Activated T-helper 1 cell treated with anti-CD3 and anti-CD28 coated beads, Interleukin-12 subunit alpha, Interleukin-12 subunit beta, Interleukin-2, Interleukin-4 antibody, amounts not matched to agents 30 ng/mL and 10 ng/mL and 1 ng/mL, durations not matched to agents 14 hours and 24 hours and 36 hours (primary cell): ENCODE results near the gene ZNF627. TPM values are rescaled to one million over a fixed set of nuclear protein-coding genes. Genes with fewer than 3 reads are reported as not detected.

Experiments used
- DNase-seq: peaks from one replicate; pipeline ENCODE4 v3.0.0; 2021; ENCODE audit warnings: low spot score
- H3K27ac Mint-ChIP-seq: one replicate; pipeline ENCODE4 v1.8.0; 2021; ENCODE audit warnings: mild to moderate bottlenecking, mixed read lengths
- H3K27me3 Mint-ChIP-seq: one replicate; pipeline ENCODE4 v1.8.0; 2022; ENCODE audit warnings: mild to moderate bottlenecking, moderate library complexity, mixed read lengths; ENCODE audit not compliant: insufficient read depth
- H3K36me3 Mint-ChIP-seq: one replicate; pipeline ENCODE4 v1.8.0; 2021; ENCODE audit warnings: low read depth, mixed read lengths
- H3K4me1 Mint-ChIP-seq: one replicate; pipeline ENCODE4 v1.8.0; 2021; ENCODE audit warnings: low read depth, mixed read lengths
- H3K4me3 Mint-ChIP-seq: one replicate; pipeline ENCODE4 v1.8.0; 2021; ENCODE audit warnings: mild to moderate bottlenecking, moderate library complexity, mixed read lengths
- H3K9me3 Mint-ChIP-seq: one replicate; pipeline ENCODE4 v1.8.0; 2021; ENCODE audit warnings: mixed read lengths
- intact Hi-C: fragments of 100-400 bp; cut with micrococcal nuclease; formaldehyde crosslinking; loops from one replicate; pipeline ENCODE4 v1.15.1; 2024
- total RNA-seq: library from RNA; stranded (reverse); gene quantifications from 2 replicates; pipeline ENCODE4 v1.2.3, GENCODE V29; 2022

Gene ZNF627
- total RNA-seq, 1 donor from 2014 or later: 5.2 TPM

GRCh38 chr19:11649941-11650340 is 52.7 kb downstream of the ZNF627 start:
- intact Hi-C loops: no loop called here
- peaks cover 19% of the 10 kb centered on the region for H3K36me3 Mint-ChIP-seq
- no peaks in the 10 kb centered on the region for H3K27me3 Mint-ChIP-seq
- no peak for DNase-seq
- H3K4me3 Mint-ChIP-seq: no peak overlapping the region
- no peaks in the 10 kb centered on the region for H3K4me1 Mint-ChIP-seq
- peaks cover 61% of the 10 kb centered on the region for H3K9me3 Mint-ChIP-seq
- no peak overlapping the region for H3K27ac Mint-ChIP-seq

GRCh38 chr19:11651062-11651461 is 53.8 kb downstream of the ZNF627 start:
- Mint-ChIP-seq H3K9me3 (peaks cover 65% of the 10 kb centered on the region), H3K27me3 (no peaks in the 10 kb centered on the region), H3K4me3 (no peak overlapping the region), H3K27ac (no peak overlapping the region), H3K36me3 (peaks cover 19% of the 10 kb centered on the region), H3K4me1 (no peaks in the 10 kb centered on the region)
- DNase-seq: no peak
- intact Hi-C loops: no loop called here

GRCh38 chr19:11652056-11652455 is 54.8 kb downstream of the ZNF627 start:
- Mint-ChIP-seq H3K9me3 (peaks cover 70% of the 10 kb centered on the region), H3K4me1 (no peaks in the 10 kb centered on the region), H3K27ac (no peak overlapping the region), H3K36me3 (peaks cover 18% of the 10 kb centered on the region), H3K27me3 (no peaks in the 10 kb centered on the region), H3K4me3 (no peak overlapping the region)
- intact Hi-C loops: no loop called here
- DNase-seq: no peak

- Mint-ChIP-seq H3K4me3 (no peak overlapping the region), H3K27ac (no peak overlapping the region), H3K4me1 (no peaks in the 10 kb centered on the region), H3K27me3 (no peaks in the 10 kb centered on the region), H3K36me3 (peaks cover 18% of the 10 kb centered on the region), H3K9me3 (peaks cover 70% of the 10 kb centered on the region)
- no peak for DNase-seq
- intact Hi-C loops: no loop called here
These were observed 55.2 kb downstream of the ZNF627 start for GRCh38 chr19:11652492-11652891.

- H3K36me3 Mint-ChIP-seq: peaks cover 13% of the 10 kb centered on the region
- peaks cover 44% of the 10 kb centered on the region for H3K9me3 Mint-ChIP-seq
- H3K27ac Mint-ChIP-seq: no peak overlapping the region
- intact Hi-C loops: no loop called here
- DNase-seq: no peak
- H3K27me3 Mint-ChIP-seq: no peaks in the 10 kb centered on the region
- H3K4me3 Mint-ChIP-seq: no peak overlapping the region
- no peaks in the 10 kb centered on the region for H3K4me1 Mint-ChIP-seq
These were observed 59.3 kb downstream of the ZNF627 start for GRCh38 chr19:11656535-11656934.

GRCh38 chr19:11657307-11657706 is 60.0 kb downstream of the ZNF627 start:
- Mint-ChIP-seq H3K9me3 (peaks cover 40% of the 10 kb centered on the region), H3K4me3 (no peak overlapping the region), H3K27me3 (no peaks in the 10 kb centered on the region), H3K27ac (no peak overlapping the region), H3K4me1 (no peaks in the 10 kb centered on the region), H3K36me3 (peaks cover 5% of the 10 kb centered on the region)
- intact Hi-C loops: no loop called here
- DNase-seq: no peak

GRCh38 chr19:11658970-11659369 is 61.7 kb downstream of the ZNF627 start:
- Mint-ChIP-seq H3K27me3 (no peaks in the 10 kb centered on the region), H3K4me3 (no peak overlapping the region), H3K36me3 (no peaks in the 10 kb centered on the region), H3K4me1 (no peaks in the 10 kb centered on the region), H3K9me3 (peaks cover 38% of the 10 kb centered on the region), H3K27ac (no peak overlapping the region)
- DNase-seq: no peak
- intact Hi-C loops: no loop called here

- Mint-ChIP-seq H3K27me3 (no peaks in the 10 kb centered on the region), H3K27ac (no peak overlapping the region), H3K4me3 (no peak overlapping the region), H3K36me3 (no peaks in the 10 kb centered on the region), H3K4me1 (no peaks in the 10 kb centered on the region), H3K9me3 (peaks cover 38% of the 10 kb centered on the region)
- DNase-seq: no peak
- intact Hi-C loops: no loop called here
These were observed 62.3 kb downstream of the ZNF627 start for GRCh38 chr19:11659612-11660011.

GRCh38 chr19:11662278-11662677 is 65.0 kb downstream of the ZNF627 start:
- H3K9me3 Mint-ChIP-seq: peaks cover 24% of the 10 kb centered on the region
- no peak overlapping the region for H3K27ac Mint-ChIP-seq
- intact Hi-C loops: no loop called here
- H3K4me3 Mint-ChIP-seq: no peak overlapping the region
- DNase-seq: no peak
- no peaks in the 10 kb centered on the region for H3K27me3 Mint-ChIP-seq
- no peaks in the 10 kb centered on the region for H3K4me1 Mint-ChIP-seq
- no peaks in the 10 kb centered on the region for H3K36me3 Mint-ChIP-seq

- DNase-seq: no peak
- intact Hi-C loops: no loop called here
- no peak overlapping the region for H3K27ac Mint-ChIP-seq
These were observed 65.9 kb downstream of the ZNF627 start for GRCh38 chr19:11663181-11663591.

More at GRCh38 chr19:11663181-11663591, 65.9 kb downstream of the ZNF627 start:
- Mint-ChIP-seq H3K4me3 (no peak overlapping the region), H3K27me3 (no peaks in the 10 kb centered on the region), H3K4me1 (no peaks in the 10 kb centered on the region), H3K9me3 (peaks cover 25% of the 10 kb centered on the region), H3K36me3 (no peaks in the 10 kb centered on the region)

Other genes starting within 250 kb of the ZNF627 start
- gene PLPPR2, start 242.1 kb upstream of the ZNF627 start, total RNA-seq: 2.0 TPM in 2 replicates
- gene SWSAP1, start 222.8 kb upstream of the ZNF627 start, total RNA-seq: 3.2 and 3.9 TPM in 2 replicates
- gene EPOR, start 213.2 kb upstream of the ZNF627 start, total RNA-seq: 7.3 and 7.9 TPM in 2 replicates
- not detected in 2 replicates for gene RGL3, start 178.2 kb upstream of the ZNF627 start, total RNA-seq
- not detected in 2 replicates for gene ODAD3, start 162.4 kb upstream of the ZNF627 start, total RNA-seq
- 322 and 334 TPM in 2 replicates for gene PRKCSH, start 161.8 kb upstream of the ZNF627 start, total RNA-seq
- gene ELAVL3, start 116.4 kb upstream of the ZNF627 start, total RNA-seq: 0.34 TPM in 1 of 2 replicates, not detected in the other
- gene ZNF653, start 91.6 kb upstream of the ZNF627 start, total RNA-seq: 19.9 and 23.1 TPM in 2 replicates
- gene ECSIT, start 68.3 kb upstream of the ZNF627 start, total RNA-seq: 37.3 and 38.8 TPM in 2 replicates
- gene CNN1, start 58.6 kb upstream of the ZNF627 start, total RNA-seq: not detected in 2 replicates
- 76.7 and 77.6 TPM in 2 replicates for gene ELOF1, start 38.3 kb upstream of the ZNF627 start, total RNA-seq
- gene ACP5, start 19.8 kb upstream of the ZNF627 start, total RNA-seq: 12.0 and 13.4 TPM in 2 replicates
- 2.5 and 2.8 TPM in 2 replicates for gene ZNF823, start 141.5 kb downstream of the ZNF627 start, total RNA-seq
- gene ZNF441, start 169.5 kb downstream of the ZNF627 start, total RNA-seq: 2.8 and 4.4 TPM in 2 replicates
- gene ZNF491, start 201.0 kb downstream of the ZNF627 start, total RNA-seq: 0.54 and 0.56 TPM in 2 replicates
- gene ZNF440, start 216.8 kb downstream of the ZNF627 start, total RNA-seq: 6.7 and 9.2 TPM in 2 replicates